CD14-positive monocyte (primary cell): Measurements from ENCODE around the gene CLEC1A. TPM values are rescaled to one million over a fixed set of nuclear protein-coding genes. Genes with fewer than 3 reads are reported as not detected.

Experiments used
- DNase-seq, 3 donors: peaks; one replicate each; pipeline ENCODE4 v3.0.0-alpha.2; 2011 to 2022
- H2AFZ ChIP-seq: 2 replicates; pipeline ENCODE4 v1.6.0; 2012; ENCODE audit warnings: mild to moderate bottlenecking, low read depth, low read length, inconsistent platforms; ENCODE audit not compliant: insufficient read depth, poor library complexity, severe bottlenecking
- H3K27ac ChIP-seq, 2 donors: 1 replicate in 1 of 2; 2 replicates in 1 of 2; pipeline ENCODE4 v1.5.1; 2012 to 2013; ENCODE audit warnings: low read length in 2 of 2, control low read depth in 1 of 2, inconsistent platforms in 1 of 2, low read depth in 1 of 2, mild to moderate bottlenecking in 1 of 2
- H3K27me3 ChIP-seq, 2 donors: one replicate each; pipeline versions ENCODE4 v1.6.0 to v1.6.1; 2011 to 2013; ENCODE audit warnings: low read length in 2 of 2; ENCODE audit not compliant: control insufficient read depth in 2 of 2, insufficient read depth in 2 of 2
- H3K36me3 ChIP-seq, 2 donors: replicated peaks in 1 of 2; 1 replicate in 1 of 2; 2 replicates in 1 of 2; pipeline versions ENCODE4 v1.5.1 to v1.6.1; 2012 to 2013; ENCODE audit warnings: low read length in 2 of 2, control low read depth in 1 of 2, inconsistent platforms in 1 of 2, mild to moderate bottlenecking in 1 of 2; ENCODE audit not compliant: insufficient read depth in 2 of 2, control insufficient read depth in 1 of 2
- H3K4me1 ChIP-seq, 2 donors: 1 replicate in 1 of 2; 2 replicates in 1 of 2; pipeline versions ENCODE4 v1.5.1 to v1.6.1; 2012 to 2013; ENCODE audit warnings: low read length in 2 of 2, control low read depth in 1 of 2, inconsistent platforms in 1 of 2, mild to moderate bottlenecking in 1 of 2, moderate library complexity in 1 of 2; ENCODE audit not compliant: insufficient read depth in 2 of 2, control insufficient read depth in 1 of 2
- H3K4me2 ChIP-seq: replicated peaks from 2 replicates; pipeline ENCODE3; 2012; ENCODE audit warnings: low read length, moderate library complexity, mild to moderate bottlenecking; ENCODE audit not compliant: poor library complexity, severe bottlenecking; ENCODE audit errors: extremely low read depth
- H3K4me3 ChIP-seq, 3 experiments: fragments of 200-600 bp in 1 of 3; sonication (generic) in 1 of 3; replicated peaks in 1 of 3; 1 replicate in 2 of 3; 2 replicates in 1 of 3; pipeline ENCODE4 v1.5.1; 2011 to 2013; ENCODE audit warnings: low read length in 3 of 3, mild to moderate bottlenecking in 3 of 3, control low read depth in 2 of 3, low read depth in 2 of 3, inconsistent platforms in 1 of 3, moderate library complexity in 1 of 3
- H3K79me2 ChIP-seq: 2 replicates; pipeline ENCODE4 v1.6.0; 2012; ENCODE audit warnings: mild to moderate bottlenecking, control low read depth, inconsistent platforms, low read length, moderate library complexity; ENCODE audit not compliant: insufficient read depth
- H3K9ac ChIP-seq: 2 replicates; pipeline ENCODE4 v1.6.0; 2017; ENCODE audit warnings: low read length, mild to moderate bottlenecking; ENCODE audit not compliant: insufficient read depth, poor library complexity, severe bottlenecking
- H3K9me3 ChIP-seq, 2 donors: replicated peaks in 1 of 2; 1 replicate in 1 of 2; 2 replicates in 1 of 2; pipeline versions ENCODE4 v1.5.1 to v1.6.1; 2012 to 2013; ENCODE audit warnings: low read length in 2 of 2, control low read depth in 1 of 2; ENCODE audit not compliant: control insufficient read depth in 1 of 2, insufficient read depth in 1 of 2
- H4K20me1 ChIP-seq: 2 replicates; pipeline ENCODE4 v1.6.0; 2012; ENCODE audit warnings: mild to moderate bottlenecking, low read length, control low read depth, moderate library complexity; ENCODE audit not compliant: insufficient read depth
- H3K27ac Mint-ChIP-seq, 7 donors: one replicate each; pipeline ENCODE4 v1.8.0; 2020; ENCODE audit warnings: mild to moderate bottlenecking in 7 of 7, mixed read lengths in 7 of 7, moderate library complexity in 6 of 7, inconsistent platforms in 2 of 7
- H3K27me3 Mint-ChIP-seq, 3 donors: one replicate each; pipeline ENCODE4 v1.8.0; 2021 to 2022; ENCODE audit warnings: low read depth in 3 of 3, mild to moderate bottlenecking in 3 of 3, mixed read lengths in 3 of 3, moderate library complexity in 3 of 3, inconsistent platforms in 1 of 3
- H3K36me3 Mint-ChIP-seq, 2 donors: one replicate each; pipeline ENCODE4 v1.8.0; 2020; ENCODE audit warnings: mixed read lengths in 2 of 2, inconsistent platforms in 1 of 2, mild to moderate bottlenecking in 1 of 2
- H3K4me1 Mint-ChIP-seq: one replicate; pipeline ENCODE4 v1.8.0; 2020; ENCODE audit warnings: mild to moderate bottlenecking, mixed read lengths
- H3K4me3 Mint-ChIP-seq, 2 donors: one replicate each; pipeline ENCODE4 v1.8.0; 2020; ENCODE audit warnings: mild to moderate bottlenecking in 2 of 2, mixed read lengths in 2 of 2, moderate library complexity in 1 of 2
- H3K9me3 Mint-ChIP-seq, 7 donors: one replicate each; pipeline ENCODE4 v1.8.0; 2020 to 2022; ENCODE audit warnings: mixed read lengths in 7 of 7, mild to moderate bottlenecking in 6 of 7, moderate library complexity in 6 of 7, inconsistent platforms in 2 of 7
- WGBS: methylation state at CpG from one replicate; pipeline ENCODE4 v1.1.5; 2013; ENCODE audit warnings: missing lambda C conversion rate; ENCODE audit not compliant: insufficient coverage; 5-methylcytosine and 5-hydroxymethylcytosine counted together
- intact Hi-C, 2 donors: fragments of 100-400 bp; cut with micrococcal nuclease; formaldehyde crosslinking; loops; one replicate each; pipeline versions ENCODE4 v1.15.0 to v1.15.1; 2023
- polyA plus RNA-seq, 3 donors: library from polyadenylated mRNA; depleted of rRNA in 1 of 3; unstranded in 2 of 3; stranded (reverse) in 1 of 3; fragments of 300-500 nt in 2 of 3; fragments of >200 nt in 1 of 3; fragmentation: Illumina TruSeq in 2 of 3; gene quantifications; 1 replicate in 2 of 3; 2 replicates in 1 of 3; pipeline ENCODE4 v1.2.3, GENCODE V29; 2012 to 2021
- TF ChIP-seq, protein P1 (sequence below): fragments of 200-600 bp; IDR thresholded peaks from one replicate; pipeline ENCODE4 v1.8.0; 2022; ENCODE audit warnings: antibody characterized with exemption, mild to moderate bottlenecking

CLEC1A gene
- polyA plus RNA-seq, 3 donors = 0.90 to 7.9 (median 1.1) TPM

DNA sequence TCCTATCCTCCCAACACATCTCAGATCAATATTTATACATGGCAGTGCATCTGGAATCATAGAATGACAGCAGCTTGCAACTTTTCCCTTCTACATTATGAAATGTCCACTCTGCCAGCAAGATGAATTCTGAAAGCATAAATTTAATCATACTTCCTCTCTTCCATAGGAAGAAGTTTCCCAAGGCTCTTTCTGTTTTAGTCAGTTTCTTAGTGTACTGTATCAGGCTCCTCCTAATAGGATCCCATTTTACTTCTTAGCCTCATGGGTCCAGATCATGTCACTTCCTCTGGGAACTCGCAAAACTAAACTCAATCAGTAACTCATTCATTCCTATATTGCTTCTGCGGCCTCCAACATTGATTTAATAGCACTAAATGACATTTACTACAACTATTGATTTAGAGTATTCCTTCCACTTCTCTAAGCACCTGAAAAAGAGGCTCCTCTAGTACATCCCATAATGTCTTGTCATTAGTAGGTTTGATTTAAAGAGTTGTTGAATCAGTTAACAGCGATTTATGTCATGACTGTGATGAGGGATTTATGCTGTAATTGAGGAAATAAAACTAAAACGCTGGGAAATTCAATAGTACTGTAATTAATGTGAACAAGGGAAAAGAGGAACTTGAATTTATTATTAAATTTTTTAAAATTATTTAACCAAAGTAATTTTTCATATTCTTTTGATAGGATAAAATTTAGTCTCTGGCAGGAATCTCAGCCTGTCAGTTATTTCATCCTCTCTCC, 4.0 kb downstream of the CLEC1A start:
- peak; percentile 24 to 73 (median 71) for DNase-seq
- Histone ChIP-seq H3K4me1 (peaks cover 38 to 40% of the 10 kb centered on the region in 2 donors), H3K79me2 (no peaks in the 10 kb centered on the region), H3K9ac (no peak overlapping the region), H3K4me3 (peak overlapping the region; percentile 12 to 61 (median 25)), H4K20me1 (no peaks in the 10 kb centered on the region), H3K9me3 (no peaks in the 10 kb centered on the region), H3K36me3 (peaks cover 0 to 6% of the 10 kb centered on the region in 2 donors), H3K27ac (peak overlapping the region in 1 of 2 donors; percentile 67), H3K27me3 (no peaks in the 10 kb centered on the region), H2AFZ (no peak overlapping the region), H3K4me2 (peak overlapping the region; percentile 69)
- TF ChIP-seq, protein P1, sequence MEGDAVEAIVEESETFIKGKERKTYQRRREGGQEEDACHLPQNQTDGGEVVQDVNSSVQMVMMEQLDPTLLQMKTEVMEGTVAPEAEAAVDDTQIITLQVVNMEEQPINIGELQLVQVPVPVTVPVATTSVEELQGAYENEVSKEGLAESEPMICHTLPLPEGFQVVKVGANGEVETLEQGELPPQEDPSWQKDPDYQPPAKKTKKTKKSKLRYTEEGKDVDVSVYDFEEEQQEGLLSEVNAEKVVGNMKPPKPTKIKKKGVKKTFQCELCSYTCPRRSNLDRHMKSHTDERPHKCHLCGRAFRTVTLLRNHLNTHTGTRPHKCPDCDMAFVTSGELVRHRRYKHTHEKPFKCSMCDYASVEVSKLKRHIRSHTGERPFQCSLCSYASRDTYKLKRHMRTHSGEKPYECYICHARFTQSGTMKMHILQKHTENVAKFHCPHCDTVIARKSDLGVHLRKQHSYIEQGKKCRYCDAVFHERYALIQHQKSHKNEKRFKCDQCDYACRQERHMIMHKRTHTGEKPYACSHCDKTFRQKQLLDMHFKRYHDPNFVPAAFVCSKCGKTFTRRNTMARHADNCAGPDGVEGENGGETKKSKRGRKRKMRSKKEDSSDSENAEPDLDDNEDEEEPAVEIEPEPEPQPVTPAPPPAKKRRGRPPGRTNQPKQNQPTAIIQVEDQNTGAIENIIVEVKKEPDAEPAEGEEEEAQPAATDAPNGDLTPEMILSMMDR = no peak
- WGBS = no CpG with 5 or more reads among the region's 4 CpGs
- Mint-ChIP-seq H3K27me3 (no peaks in the 10 kb centered on the region), H3K36me3 (peaks cover 4 to 7% of the 10 kb centered on the region in 2 donors), H3K27ac (no peak overlapping the region), H3K4me3 (no peak overlapping the region), H3K4me1 (peaks cover 28% of the 10 kb centered on the region), H3K9me3 (no peaks in the 10 kb centered on the region)
- intact Hi-C loops = no loop called here

DNA sequence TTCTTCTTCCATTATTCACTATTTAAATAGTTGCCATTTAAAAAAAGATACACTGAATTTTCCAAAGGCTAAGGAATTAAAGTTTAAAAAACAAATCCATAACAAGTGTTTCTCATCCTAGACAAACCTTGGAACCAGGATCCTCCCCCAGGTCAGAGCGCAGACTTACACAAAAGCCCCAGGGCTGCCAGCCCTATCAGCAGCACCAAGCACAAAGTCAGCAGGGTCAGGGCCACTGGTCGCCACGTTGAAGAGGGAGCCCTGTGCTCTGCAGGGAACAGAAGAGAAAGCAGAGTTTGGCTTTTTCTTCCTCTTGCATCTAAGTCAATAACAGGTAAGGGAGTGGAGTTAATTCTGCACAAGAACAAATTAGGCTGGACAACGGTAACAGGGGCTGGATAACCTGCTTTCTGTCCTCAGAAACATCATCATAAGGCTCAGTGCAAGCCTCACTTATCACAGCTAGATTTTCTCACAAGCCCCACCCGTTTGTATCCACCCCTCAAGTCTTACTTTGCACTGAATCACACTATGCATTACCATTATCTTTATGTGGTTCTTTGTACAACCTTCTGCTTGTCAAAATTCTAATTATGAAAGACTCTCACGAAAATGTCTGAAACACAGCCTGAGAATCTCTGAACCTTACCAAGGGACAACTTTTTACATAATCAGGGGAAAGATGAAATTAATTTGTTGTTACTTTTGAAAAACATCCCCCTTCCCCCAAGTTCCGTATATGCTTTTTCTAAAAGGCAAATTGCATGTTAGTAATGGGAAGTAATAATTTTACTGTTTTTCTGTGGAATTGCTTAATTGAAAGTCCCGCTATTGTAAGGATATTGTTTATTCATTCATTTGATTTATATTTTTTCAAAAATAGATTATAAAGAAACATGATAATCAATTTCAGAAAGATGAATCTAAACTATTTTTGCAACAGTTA, 9.6 kb downstream of the CLEC1A start:
- Mint-ChIP-seq H3K9me3 (peaks cover 3 to 10% (median 7%) of the 10 kb centered on the region in 7 donors), H3K27me3 (peaks cover 0 to 1% (median 0%) of the 10 kb centered on the region in 3 donors), H3K36me3 (peaks cover 7 to 8% of the 10 kb centered on the region in 2 donors), H3K4me3 (peak overlapping the region in 1 of 2 donors; percentile 27), H3K27ac (peak overlapping the region in 5 of 7 donors; percentile 6 to 85 (median 64)), H3K4me1 (peaks cover 33% of the 10 kb centered on the region)
- intact Hi-C loops = no loop called here
- Histone ChIP-seq H3K4me3 (peak overlapping the region in 1 of 3 experiments; percentile 23), H2AFZ (peak overlapping the region; percentile 29), H3K79me2 (no peaks in the 10 kb centered on the region), H3K27me3 (no peaks in the 10 kb centered on the region), H3K9ac (no peak overlapping the region), H3K27ac (peak overlapping the region in 1 of 2 donors; percentile 55), H4K20me1 (no peaks in the 10 kb centered on the region), H3K36me3 (peaks cover 0 to 2% of the 10 kb centered on the region in 2 donors), H3K9me3 (peaks cover 2 to 5% of the 10 kb centered on the region in 2 donors), H3K4me2 (peak overlapping the region; percentile 45), H3K4me1 (peaks cover 32 to 37% of the 10 kb centered on the region in 2 donors)
- TF ChIP-seq, protein P1 = no peak
- peak in 1 of 3 donors; percentile 27 for DNase-seq
- WGBS = 83% methylated on average over 2 of the region's 8 CpGs
